Heart left ventricle (tissue), 16 donors: ENCODE measurements around the gene LLGL2. TPM values are rescaled to one million over a fixed set of nuclear protein-coding genes. Genes with fewer than 3 reads are reported as not detected.

Source experiments
- ATAC-seq, 4 donors: fragments of 200-7000 bp; cut with Tn5 transposase; one replicate each; pipeline ENCODE4 v1.9.1; 2020 to 2022; ENCODE audit warnings: moderate library complexity in 4 of 4, mild to moderate bottlenecking in 3 of 4, moderate number of reproducible peaks in 1 of 4
- DNase-seq, 5 donors: peaks; one replicate each; pipeline ENCODE4 v3.0.0-alpha.2; 2020
- H3K27ac ChIP-seq, 12 donors: fragments of 200-600 bp; sonication (generic) in 4 of 12; one replicate each; pipeline versions ENCODE4 v1.5.0 to v1.8.0; 2016 to 2022; ENCODE audit warnings: mild to moderate bottlenecking in 2 of 12
- H3K27me3 ChIP-seq, 9 donors: fragments of 200-600 bp; sonication (generic) in 2 of 9; one replicate each; pipeline versions ENCODE4 v1.5.1 to v1.8.0; 2016 to 2022; ENCODE audit warnings: mild to moderate bottlenecking in 3 of 9
- H3K36me3 ChIP-seq, 9 donors: fragments of 200-600 bp; sonication (generic) in 2 of 9; one replicate each; pipeline versions ENCODE4 v1.5.0 to v1.8.0; 2018 to 2022; ENCODE audit warnings: mild to moderate bottlenecking in 2 of 9
- H3K4me1 ChIP-seq, 12 donors: fragments of 200-600 bp; sonication (generic) in 4 of 12; one replicate each; pipeline versions ENCODE4 v1.5.0 to v1.8.0; 2016 to 2022; ENCODE audit warnings: mild to moderate bottlenecking in 3 of 12
- H3K4me3 ChIP-seq, 12 donors: fragments of 200-600 bp; sonication (generic) in 4 of 12; one replicate each; pipeline versions ENCODE4 v1.5.0 to v1.8.0; 2017 to 2022; ENCODE audit warnings: mild to moderate bottlenecking in 9 of 12, moderate library complexity in 4 of 12
- H3K9me3 ChIP-seq, 12 donors: fragments of 200-600 bp; sonication (generic) in 4 of 12; one replicate each; pipeline versions ENCODE4 v1.5.0 to v1.8.0; 2016 to 2022; ENCODE audit warnings: mild to moderate bottlenecking in 1 of 12
- CTCF ChIP-seq, 12 donors: fragments of 200-600 bp; sonication (generic) in 4 of 12; IDR thresholded peaks; one replicate each; pipeline versions ENCODE4 v1.5.0 to v1.8.0; 2018 to 2022; ENCODE audit warnings: antibody characterized with exemption in 12 of 12, mild to moderate bottlenecking in 5 of 12
- POLR2A ChIP-seq, 2 donors: fragments of 450-650 bp; IDR thresholded peaks; one replicate each; pipeline ENCODE4 v1.6.1; 2017; ENCODE audit warnings: antibody characterized with exemption in 2 of 2, mild to moderate bottlenecking in 2 of 2, moderate library complexity in 2 of 2
- WGBS, 4 donors: extraction: QIAGEN DNeasy Blood & Tissue Kit in 2 of 4; methylation state at CpG; one replicate each; pipeline versions ENCODE4 v1.1.5 to v1.1.7; 2013 to 2018; 5-methylcytosine and 5-hydroxymethylcytosine counted together
- intact Hi-C, 10 donors: fragments of 100-400 bp; cut with DNase I; formaldehyde crosslinking; loops; one replicate each; pipeline versions ENCODE4 v1.11.1 to v1.14.2; 2022
- polyA plus RNA-seq, 2 donors: library from polyadenylated mRNA; stranded (reverse); fragments of 200-250 nt; gene quantifications; one replicate each; pipeline ENCODE4 v1.2.3, GENCODE V29; 2013
- total RNA-seq, 9 donors: library from RNA; depleted of rRNA in 2 of 9; stranded (reverse); fragments of >200 nt in 2 of 9; fragmentation: NEBNext Ultra II Directional in 3 of 9; extraction: Animal tissue kit (Norgen Biotek cat#: 25700) in 3 of 9; gene quantifications; one replicate each; pipeline versions ENCODE4 v1.1.0 to v1.2.4, GENCODE V29; 2016 to 2023
- donor health status: ischemic (EF 13 %, LVEDD 7.1; RV severe dilation, severe dysfunction).
- donor health status: healthy with polysubstance abuse.
- donor health status: DM: no; HTN: yes; CAD: no.
- donor health status: DM: no; HTN: no; CAD: no.
- donor health status: ischemic (EF 25% LVEDD 6.9; RV normal size, moderate dysfunction).
- donor health status: ischemic (EF 25% LVEDD 5.7; RV mildly dilated, moderate dysfunction).
- donor health status: healthy.
- donor health status: DM: yes; HTN: yes; CAD: no.
- donor health status: ischemic (EF 35%, LVEDD 5.7; RV mildly dilated, moderate dysfunction).
- donor health status: nonischemic (EF 11% LVEDD 7.7; RV severe dilation, severe dysfunction).
- donor health status: DM: yes; HTN: yes; CAD: no.
- donor health status: PGD.
- donor health status: ischemic (EF 29% LVEDD 5.4; RV normal size, mild dysfunction).
- donor health status: nonischemic (EF 23%, LVEDD 6.1; RV moderate dilation, normal function).

The LLGL2 gene
- total and polyA plus RNA-seq, 11 donors = 1.8 to 8.1 (median 3.6) TPM

DNA sequence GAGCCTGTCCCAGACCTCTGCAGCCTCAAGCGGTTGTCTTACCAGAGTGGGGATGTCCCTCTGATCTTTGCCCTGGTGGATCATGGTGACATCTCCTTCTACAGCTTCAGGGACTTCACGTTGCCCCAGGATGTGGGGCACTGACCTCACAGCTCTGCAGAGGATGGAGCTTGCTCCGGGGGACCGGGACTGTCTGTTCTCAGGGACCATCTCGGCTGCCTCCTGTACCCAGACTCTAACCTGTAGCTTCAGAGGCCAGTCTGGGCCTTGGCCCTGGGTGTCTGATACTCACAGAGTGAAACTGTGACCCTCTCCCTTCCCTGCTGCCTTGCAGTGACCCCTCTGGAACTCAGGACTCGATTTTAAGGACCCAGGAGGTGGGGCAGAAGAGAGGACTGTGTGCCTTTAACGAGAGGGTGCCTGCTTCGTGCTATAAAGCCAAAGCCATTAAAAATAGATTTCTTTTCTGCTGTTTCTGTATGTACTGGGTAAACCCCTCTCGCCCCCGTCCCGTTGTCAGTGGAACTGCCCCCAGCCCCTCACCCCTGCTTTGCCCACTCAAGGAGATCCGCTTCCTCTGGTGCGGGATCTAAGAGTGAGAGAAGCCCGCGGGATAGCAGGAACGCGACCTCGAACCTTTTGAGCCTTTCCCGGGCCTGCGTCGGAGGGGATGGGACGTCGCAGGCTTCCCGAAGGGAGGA, 1.1 kb upstream of the LLGL2 start:
- TF ChIP-seq CTCF (IDR thresholded peaks at IDR 0.05) (no peak), POLR2A (IDR thresholded peaks at IDR 0.05) (no peak)
- Histone ChIP-seq H3K27ac (peak overlapping the region in 11 of 12 donors; percentile 27 to 78 (median 72)), H3K4me1 (peaks cover 0 to 22% (median 12%) of the 10 kb centered on the region in 12 donors), H3K27me3 (peaks cover 0 to 6% (median 0%) of the 10 kb centered on the region in 9 donors), H3K9me3 (no peaks in the 10 kb centered on the region), H3K36me3 (peaks cover 0 to 20% (median 6%) of the 10 kb centered on the region in 9 donors), H3K4me3 (peak overlapping the region in 10 of 12 donors; percentile 54 to 83 (median 74))
- WGBS, 4 donors = 25 to 34% (median 30%) methylated on average over 14 to 24 of the region's 24 CpGs
- no peak for DNase-seq
- ATAC-seq = no peak
- intact Hi-C loops = loop anchor here in 7 of 10 donors (2.0 to 10.0 kb wide), 6 partner anchors 60 to 200 kb away; partner anchors contain the start of gene MYO15B (in 2 of the 7)

DNA sequence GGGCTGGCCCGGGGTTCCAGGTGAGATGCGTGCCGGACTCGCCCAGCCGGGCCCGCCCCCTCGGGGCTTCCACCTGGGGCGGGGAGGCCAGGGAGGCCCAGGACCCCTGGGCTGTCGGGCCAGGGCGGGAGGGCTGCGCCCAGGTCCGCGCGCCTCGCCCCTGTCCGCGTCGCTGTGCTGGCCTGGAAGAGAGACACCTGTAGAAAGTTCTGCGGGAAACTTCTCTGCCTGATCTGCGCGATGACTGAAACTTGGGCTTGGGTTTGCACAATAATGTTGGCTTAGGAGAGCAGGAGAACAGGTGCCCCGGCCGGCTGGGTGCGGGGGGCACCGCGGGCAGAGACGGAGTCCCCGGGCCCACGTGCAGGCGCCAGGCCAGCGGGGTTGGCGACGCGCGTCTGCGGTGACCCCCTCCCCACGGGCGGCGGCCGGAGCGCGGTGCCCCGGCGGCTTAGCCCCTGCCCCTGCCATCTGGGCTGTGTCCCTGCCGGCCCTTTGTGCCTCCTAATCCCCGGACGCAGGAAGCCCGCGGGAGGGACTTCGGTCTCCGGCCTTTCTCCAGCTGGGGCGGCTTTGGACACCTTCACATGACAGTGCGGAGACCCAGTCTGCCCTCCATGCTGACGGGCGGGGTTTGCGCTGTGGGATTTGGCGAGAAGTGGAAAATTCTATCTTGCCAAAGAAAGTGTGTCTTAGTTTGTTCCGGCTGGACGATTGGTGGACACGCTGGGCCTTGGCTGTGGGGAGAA, 483 bp downstream of the LLGL2 start:
- 5 to 20% (median 10%) methylated on average over 19 to 60 of the region's 60 CpGs for WGBS, 4 donors
- peak overlapping the region in 6 of 12 donors; percentile 27 to 78 (median 71) for H3K27ac ChIP-seq
- H3K27me3 ChIP-seq = peaks cover 0 to 6% (median 0%) of the 10 kb centered on the region in 9 donors
- H3K4me3 ChIP-seq = peak overlapping the region; percentile 28 to 83 (median 71)
- no peaks in the 10 kb centered on the region for H3K9me3 ChIP-seq
- TF ChIP-seq CTCF (IDR thresholded peaks at IDR 0.05) = no peak
- no peak for TF ChIP-seq POLR2A (IDR thresholded peaks at IDR 0.05)
- intact Hi-C loops = loop anchor here in 6 of 10 donors (2.0 to 10.0 kb wide), 5 partner anchors 59 to 201 kb away; partner anchors contain the start of gene MYO15B (in 2 of the 6)
- H3K36me3 ChIP-seq = peaks cover 0 to 13% (median 0%) of the 10 kb centered on the region in 9 donors
- H3K4me1 ChIP-seq = peaks cover 0 to 22% (median 12%) of the 10 kb centered on the region in 12 donors
- no peak for DNase-seq
- peak in 1 of 4 donors; percentile 5 for ATAC-seq

- Histone ChIP-seq H3K27me3 (peaks cover 0 to 6% (median 0%) of the 10 kb centered on the region in 9 donors), H3K36me3 (peaks cover 0 to 8% (median 0%) of the 10 kb centered on the region in 9 donors), H3K9me3 (no peaks in the 10 kb centered on the region), H3K4me3 (peak overlapping the region in 10 of 12 donors; percentile 45 to 83 (median 74)), H3K4me1 (peaks cover 0 to 22% (median 12%) of the 10 kb centered on the region in 12 donors), H3K27ac (no peak overlapping the region)
- WGBS, 4 donors = 68 to 77% (median 71%) methylated on average over 13 of the region's 13 CpGs
- intact Hi-C loops = loop anchor here in 4 of 10 donors (5.0 to 10.0 kb wide), 3 partner anchors 58 to 202 kb away; partner anchors contain the start of gene MYO15B (in 2 of the 4)
- ATAC-seq = no peak
- DNase-seq = no peak
- TF ChIP-seq POLR2A (IDR thresholded peaks at IDR 0.05) = no peak
- no peak for TF ChIP-seq CTCF (IDR thresholded peaks at IDR 0.05)
Observed at GRCh38 chr17:75526555-75527270, 1.2 kb downstream of the LLGL2 start.
